Sigmoid colon (tissue), 4 donors: ENCODE results near the gene ZNF326.

Experiments used
- EP300 ChIP-seq, 4 donors: sonication (generic); formaldehyde crosslinking; IDR thresholded peaks; one replicate each; pipeline ENCODE4 v1.6.1; 2017; ENCODE audit warnings: antibody characterized with exemption in 4 of 4
- TF ChIP-seq, protein P1 (sequence below), 4 experiments: fragments of 450-650 bp in 3 of 4; fragments of 200-600 bp in 1 of 4; IDR thresholded peaks; one replicate each; pipeline ENCODE4 v1.5.1; 2016 to 2019; ENCODE audit warnings: antibody characterized with exemption in 4 of 4, mild to moderate bottlenecking in 3 of 4, moderate library complexity in 2 of 4

DNA sequence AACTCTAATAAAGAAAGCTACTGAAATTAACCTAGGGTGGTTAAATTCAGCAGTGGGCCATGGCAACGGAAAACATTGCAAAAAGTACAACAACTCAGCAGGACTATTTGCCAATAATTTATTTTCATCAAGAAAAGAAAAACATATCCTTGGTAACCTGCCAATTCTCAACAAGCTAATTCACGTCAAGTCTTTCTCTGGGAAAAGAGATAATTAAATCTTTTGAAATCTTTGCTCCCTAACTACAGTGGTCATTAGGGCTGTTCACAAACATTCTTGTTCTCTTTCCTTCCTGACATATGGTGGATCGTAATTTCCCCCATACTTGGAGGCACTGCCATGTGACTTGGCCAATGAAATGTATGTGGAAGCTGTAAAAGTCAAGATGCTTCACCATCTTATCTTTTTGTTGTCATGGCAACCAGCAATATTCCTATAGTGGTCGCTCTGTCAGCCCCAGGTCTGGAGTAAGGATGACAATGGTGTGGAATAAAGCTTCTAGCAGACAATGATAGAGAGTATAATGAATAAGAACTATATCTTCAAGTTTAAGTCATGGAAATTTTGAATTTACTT, 29.6 kb upstream of the ZNF326 start:
- TF ChIP-seq, protein P1, sequence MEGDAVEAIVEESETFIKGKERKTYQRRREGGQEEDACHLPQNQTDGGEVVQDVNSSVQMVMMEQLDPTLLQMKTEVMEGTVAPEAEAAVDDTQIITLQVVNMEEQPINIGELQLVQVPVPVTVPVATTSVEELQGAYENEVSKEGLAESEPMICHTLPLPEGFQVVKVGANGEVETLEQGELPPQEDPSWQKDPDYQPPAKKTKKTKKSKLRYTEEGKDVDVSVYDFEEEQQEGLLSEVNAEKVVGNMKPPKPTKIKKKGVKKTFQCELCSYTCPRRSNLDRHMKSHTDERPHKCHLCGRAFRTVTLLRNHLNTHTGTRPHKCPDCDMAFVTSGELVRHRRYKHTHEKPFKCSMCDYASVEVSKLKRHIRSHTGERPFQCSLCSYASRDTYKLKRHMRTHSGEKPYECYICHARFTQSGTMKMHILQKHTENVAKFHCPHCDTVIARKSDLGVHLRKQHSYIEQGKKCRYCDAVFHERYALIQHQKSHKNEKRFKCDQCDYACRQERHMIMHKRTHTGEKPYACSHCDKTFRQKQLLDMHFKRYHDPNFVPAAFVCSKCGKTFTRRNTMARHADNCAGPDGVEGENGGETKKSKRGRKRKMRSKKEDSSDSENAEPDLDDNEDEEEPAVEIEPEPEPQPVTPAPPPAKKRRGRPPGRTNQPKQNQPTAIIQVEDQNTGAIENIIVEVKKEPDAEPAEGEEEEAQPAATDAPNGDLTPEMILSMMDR (IDR thresholded peaks at IDR 0.05), result no peak
- TF ChIP-seq EP300 (IDR thresholded peaks at IDR 0.05), result no peak
